NT2/D1 (cell line): ENCODE results near the gene RPS6KA4.

Experiments
- DNase-seq: peaks from one replicate; pipeline ENCODE4 v3.0.0-alpha.2; 2011; ENCODE audit warnings: low read depth, low spot score
- H3K27me3 ChIP-seq: 2 replicates; pipeline ENCODE4 v1.6.0; 2011; ENCODE audit warnings: mild to moderate bottlenecking; ENCODE audit not compliant: insufficient read length, insufficient read depth
- H3K36me3 ChIP-seq: 2 replicates; pipeline ENCODE4 v1.6.1; 2011; ENCODE audit warnings: mild to moderate bottlenecking, low read length, mixed read lengths; ENCODE audit not compliant: insufficient read depth, insufficient read length
- H3K4me1 ChIP-seq: 2 replicates; pipeline ENCODE4 v1.5.1; 2011; ENCODE audit not compliant: insufficient read depth, insufficient read length
- H3K4me3 ChIP-seq: 2 replicates; pipeline ENCODE4 v1.5.1; 2011; ENCODE audit warnings: low read depth; ENCODE audit not compliant: insufficient read length
- H3K9ac ChIP-seq: 2 replicates; pipeline ENCODE4 v1.6.0; 2011; ENCODE audit warnings: low read depth; ENCODE audit not compliant: insufficient read length
- H3K9me3 ChIP-seq: 2 replicates; pipeline ENCODE4 v1.5.1; 2011; ENCODE audit warnings: mild to moderate bottlenecking, low read length; ENCODE audit not compliant: insufficient read depth
- SUZ12 ChIP-seq: IDR thresholded peaks from 2 replicates; pipeline ENCODE4 v1.6.1; 2011; ENCODE audit not compliant: insufficient read length, insufficient read depth; ENCODE audit errors: extremely low read depth
- YY1 ChIP-seq: IDR thresholded peaks from 2 replicates; pipeline ENCODE4 v1.6.1; 2011; ENCODE audit not compliant: insufficient read length, insufficient read depth
- ZNF274 ChIP-seq: IDR thresholded peaks from 2 replicates; pipeline ENCODE4 v1.6.1; 2011; ENCODE audit warnings: mild to moderate bottlenecking, low read depth, low read length

The RPS6KA4 gene

DNA sequence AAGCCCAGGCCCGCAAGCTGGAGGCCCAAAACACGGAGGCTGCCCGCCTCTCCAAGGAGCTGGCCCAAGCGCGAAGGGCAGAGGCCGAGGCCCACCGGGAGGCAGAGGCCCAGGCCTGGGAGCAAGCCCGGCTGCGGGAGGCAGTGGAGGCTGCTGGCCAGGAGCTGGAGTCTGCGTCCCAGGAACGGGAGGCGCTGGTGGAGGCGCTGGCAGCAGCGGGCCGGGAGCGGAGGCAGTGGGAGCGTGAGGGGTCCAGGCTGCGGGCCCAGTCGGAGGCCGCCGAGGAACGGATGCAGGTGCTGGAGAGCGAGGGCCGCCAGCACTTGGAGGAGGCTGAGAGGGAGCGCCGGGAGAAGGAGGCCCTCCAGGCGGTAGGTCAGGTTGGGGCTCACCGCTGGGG lies 14.2 kb upstream of the RPS6KA4 start:
- H3K9ac ChIP-seq = peak overlapping the region; percentile 54
- H3K9me3 ChIP-seq = no peaks in the 10 kb centered on the region
- TF ChIP-seq SUZ12 (no peak), YY1 (no peak), ZNF274 (no peak)
- H3K4me1 ChIP-seq = peaks cover 32% of the 10 kb centered on the region
- no peak overlapping the region for H3K4me3 ChIP-seq
- DNase-seq = no peak
- H3K27me3 ChIP-seq = peaks cover 7% of the 10 kb centered on the region
- no peaks in the 10 kb centered on the region for H3K36me3 ChIP-seq

DNA sequence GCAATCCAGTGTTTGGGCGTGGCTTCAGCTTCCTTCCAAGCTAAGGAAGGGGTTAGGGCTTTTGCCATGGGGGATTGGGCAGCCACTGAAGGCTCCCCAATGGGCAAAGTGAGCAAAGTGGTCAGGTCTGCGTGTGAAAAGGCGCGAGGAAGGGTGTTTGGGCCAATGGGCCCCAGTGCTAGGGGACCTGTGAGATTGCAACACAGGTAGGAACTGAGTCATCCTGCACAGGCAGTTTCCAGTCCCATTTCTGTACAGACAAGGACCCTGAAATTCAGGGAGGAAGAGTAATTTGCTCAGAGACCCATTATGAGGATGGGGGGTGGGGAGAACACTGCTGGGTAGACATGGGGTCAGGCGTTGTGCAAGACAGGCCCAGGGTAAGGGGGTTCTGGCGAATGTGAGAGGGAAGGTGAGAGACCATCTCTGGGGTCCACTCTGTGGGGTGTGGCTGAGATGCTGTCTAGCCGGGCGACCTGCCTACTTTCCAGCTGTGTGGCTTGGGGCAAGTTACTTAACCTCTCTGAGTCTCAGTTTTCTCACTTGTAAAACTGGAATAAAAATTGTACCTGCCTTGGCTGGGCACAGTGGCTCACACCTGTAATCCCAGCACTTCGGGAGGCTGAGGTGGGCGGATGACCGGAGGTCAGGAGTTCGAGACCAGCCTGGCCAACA lies 11.6 kb upstream of the RPS6KA4 start:
- TF ChIP-seq YY1 = no peak
- TF ChIP-seq SUZ12 = no peak
- TF ChIP-seq ZNF274 = no peak
- DNase-seq = no peak
- H3K4me1 ChIP-seq = peaks cover 22% of the 10 kb centered on the region

DNA sequence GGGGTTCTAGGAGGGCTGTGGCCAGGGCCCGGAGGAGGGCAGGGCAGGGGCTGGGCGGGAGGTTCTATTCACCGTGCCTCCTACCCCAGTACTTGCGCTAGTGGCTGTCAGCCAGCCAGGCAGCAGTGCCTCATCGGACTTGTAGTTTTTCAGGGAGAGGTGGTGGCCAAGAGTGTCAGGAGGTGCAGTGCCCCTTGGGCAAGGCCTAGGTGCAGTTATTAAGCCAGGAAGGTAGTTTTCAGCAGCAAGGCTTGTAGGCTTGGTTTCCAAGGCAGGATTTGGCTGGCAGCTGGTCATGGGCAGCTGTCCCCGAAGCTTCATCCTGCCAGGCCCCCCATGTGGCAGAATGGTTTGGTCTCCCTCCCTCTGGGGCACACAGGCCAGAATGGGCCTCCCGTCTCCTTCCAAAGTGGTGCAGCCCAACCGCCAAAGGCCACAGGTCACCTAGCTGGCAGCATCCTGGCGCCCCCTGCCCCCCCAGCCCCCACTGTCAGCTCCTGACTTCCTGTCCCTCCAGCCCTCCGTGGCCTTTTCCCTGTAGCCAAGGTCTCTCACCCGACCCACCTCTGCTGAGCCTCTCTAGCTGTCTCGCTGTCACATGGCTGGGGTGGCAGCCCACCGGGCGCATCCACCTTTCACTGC lies 10.5 kb upstream of the RPS6KA4 start:
- Histone ChIP-seq H3K36me3 (no peaks in the 10 kb centered on the region), H3K4me1 (peaks cover 16% of the 10 kb centered on the region), H3K9ac (no peak overlapping the region), H3K9me3 (no peaks in the 10 kb centered on the region), H3K4me3 (no peak overlapping the region), H3K27me3 (no peaks in the 10 kb centered on the region)
- TF ChIP-seq YY1 = no peak
- no peak for DNase-seq

More for the DNA sequence above, 11.6 kb upstream of the RPS6KA4 start:
- H3K9me3 ChIP-seq = no peaks in the 10 kb centered on the region
- H3K27me3 ChIP-seq = no peaks in the 10 kb centered on the region
- H3K9ac ChIP-seq = no peak overlapping the region
- H3K36me3 ChIP-seq = no peaks in the 10 kb centered on the region
- H3K4me3 ChIP-seq = no peak overlapping the region

DNA sequence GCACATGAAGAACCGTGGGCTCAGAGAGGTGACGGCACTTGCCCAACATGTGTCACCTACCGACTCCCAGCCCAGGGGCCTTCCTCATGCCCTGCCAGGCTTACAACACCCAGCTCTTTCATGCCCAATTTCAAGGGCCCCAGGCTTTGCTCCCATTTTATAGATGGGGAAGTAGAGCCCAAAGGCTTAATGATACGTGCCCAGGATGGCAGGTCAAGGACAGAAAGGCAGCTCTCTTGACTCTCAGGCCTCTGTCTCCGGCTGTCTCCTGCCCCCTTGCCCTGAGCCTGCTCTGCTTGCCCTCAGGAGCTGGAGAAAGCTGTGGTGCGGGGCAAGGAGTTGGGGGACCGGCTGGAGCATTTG lies 10.0 kb upstream of the RPS6KA4 start:
- no peaks in the 10 kb centered on the region for H3K36me3 ChIP-seq
- no peaks in the 10 kb centered on the region for H3K27me3 ChIP-seq
- no peak for TF ChIP-seq ZNF274
- TF ChIP-seq YY1 = no peak
- no peak for TF ChIP-seq SUZ12
- no peak overlapping the region for H3K9ac ChIP-seq
- no peak overlapping the region for H3K4me3 ChIP-seq
- no peak for DNase-seq
- peaks cover 14% of the 10 kb centered on the region for H3K4me1 ChIP-seq
- no peaks in the 10 kb centered on the region for H3K9me3 ChIP-seq

DNA sequence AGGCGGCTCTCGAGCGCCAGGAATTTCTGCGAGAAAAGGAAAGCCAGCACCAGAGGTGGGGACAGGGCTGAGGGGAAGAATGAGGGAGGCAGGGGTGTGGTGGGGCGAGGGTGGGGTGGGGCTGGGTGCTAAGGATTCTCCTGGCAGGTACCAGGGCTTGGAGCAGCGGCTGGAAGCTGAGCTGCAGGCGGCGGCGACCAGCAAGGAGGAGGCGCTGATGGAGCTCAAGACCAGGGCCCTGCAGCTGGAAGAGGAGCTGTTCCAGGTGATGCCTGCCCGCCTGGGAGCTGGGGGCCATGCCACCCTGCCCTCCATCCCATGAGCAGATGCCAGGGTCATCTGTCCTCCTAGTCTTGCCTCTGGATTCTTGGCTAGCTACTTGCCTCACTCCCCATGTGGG lies 9.6 kb upstream of the RPS6KA4 start:
- no peak for TF ChIP-seq YY1
- no peak for TF ChIP-seq SUZ12
- no peak for TF ChIP-seq ZNF274
- H3K4me3 ChIP-seq = no peak overlapping the region

DNA sequence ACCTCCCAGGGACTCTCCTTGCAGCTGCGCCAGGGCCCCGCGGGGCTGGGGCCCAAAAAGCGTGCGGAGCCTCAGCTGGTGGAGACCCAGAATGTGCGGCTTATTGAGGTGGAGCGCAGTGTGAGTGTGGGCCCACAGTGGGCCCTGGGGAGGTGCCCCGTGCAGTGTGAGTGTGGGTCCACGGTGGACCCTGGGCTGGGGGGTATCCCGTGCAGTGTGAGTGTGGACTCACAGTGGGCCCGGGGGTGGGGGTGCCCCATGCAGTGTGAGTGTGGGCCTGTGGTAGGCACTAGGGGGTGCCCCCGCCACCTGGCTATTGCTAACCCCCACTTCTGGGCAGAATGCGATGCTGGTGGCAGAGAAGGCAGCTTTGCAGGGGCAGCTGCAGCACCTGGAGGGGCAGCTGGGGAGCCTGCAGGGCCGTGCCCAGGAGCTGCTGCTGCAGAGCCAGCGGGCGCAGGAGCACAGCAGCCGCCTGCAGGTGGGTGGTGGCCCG lies 7.8 kb upstream of the RPS6KA4 start:
- Histone ChIP-seq H3K9me3 (no peaks in the 10 kb centered on the region), H3K9ac (peak overlapping the region; percentile 32), H3K36me3 (no peaks in the 10 kb centered on the region), H3K4me3 (no peak overlapping the region), H3K4me1 (peaks cover 24% of the 10 kb centered on the region), H3K27me3 (no peaks in the 10 kb centered on the region)
- DNase-seq = no peak
- TF ChIP-seq SUZ12 (no peak), ZNF274 (no peak), YY1 (no peak)

More for the DNA sequence above, 9.6 kb upstream of the RPS6KA4 start:
- H3K4me1 ChIP-seq = peaks cover 18% of the 10 kb centered on the region
- no peak for DNase-seq
- no peaks in the 10 kb centered on the region for H3K27me3 ChIP-seq
- no peaks in the 10 kb centered on the region for H3K36me3 ChIP-seq
- no peak overlapping the region for H3K9ac ChIP-seq
- H3K9me3 ChIP-seq = no peaks in the 10 kb centered on the region

DNA sequence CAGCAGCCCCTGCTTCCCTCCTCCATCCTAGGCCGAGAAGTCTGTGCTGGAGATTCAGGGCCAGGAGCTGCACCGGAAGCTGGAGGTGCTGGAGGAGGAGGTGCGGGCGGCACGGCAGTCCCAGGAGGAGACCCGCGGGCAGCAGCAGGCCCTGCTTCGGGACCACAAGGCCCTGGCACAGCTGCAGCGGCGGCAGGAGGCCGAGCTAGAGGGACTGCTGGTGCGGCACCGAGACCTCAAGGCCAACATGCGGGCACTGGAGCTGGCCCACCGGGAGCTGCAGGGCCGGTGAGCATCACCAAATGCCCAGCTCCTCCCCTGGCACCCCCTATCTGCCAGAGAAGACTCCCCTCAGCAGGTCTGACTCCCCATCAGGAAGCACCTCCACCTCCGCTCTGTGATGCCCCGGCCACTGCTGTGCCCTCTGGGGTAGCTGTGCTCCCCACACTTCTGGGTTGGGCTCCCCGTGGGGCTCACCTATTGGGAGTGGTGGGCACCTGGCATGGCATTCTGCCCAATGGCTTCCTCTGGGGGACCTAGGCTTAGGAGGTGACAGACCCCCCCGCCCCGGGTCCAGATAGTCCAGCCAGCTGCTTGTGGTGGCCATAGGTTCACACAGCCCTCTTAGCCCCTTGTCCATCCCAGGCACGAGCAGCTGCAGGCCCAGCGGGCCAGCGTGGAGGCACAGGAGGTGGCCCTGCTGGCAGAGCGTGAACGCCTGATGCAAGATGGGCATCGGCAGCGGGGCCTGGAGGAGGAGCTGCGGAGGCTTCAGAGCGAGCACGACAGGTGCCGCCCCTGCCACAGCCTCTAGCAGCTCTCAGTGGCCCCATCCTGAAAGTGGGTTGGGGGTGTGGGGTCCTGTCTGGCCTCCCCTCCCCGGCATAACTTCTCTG lies 6.6 kb upstream of the RPS6KA4 start:
- no peaks in the 10 kb centered on the region for H3K27me3 ChIP-seq
- H3K9ac ChIP-seq = no peak overlapping the region
- no peaks in the 10 kb centered on the region for H3K36me3 ChIP-seq
- DNase-seq = no peak
- H3K9me3 ChIP-seq = no peaks in the 10 kb centered on the region
- H3K4me3 ChIP-seq = no peak overlapping the region
- peaks cover 31% of the 10 kb centered on the region for H3K4me1 ChIP-seq
- no peak for TF ChIP-seq SUZ12
- no peak for TF ChIP-seq ZNF274
- no peak for TF ChIP-seq YY1
